GM21528 (cell line): ENCODE data around the gene DNAH11.
"Not testable (repeated sequence)": the region's sequence is repeated elsewhere in the genome, so short reads cannot be mapped to it uniquely, and the experiment has no call there.

Experiments used
- ATAC-seq: cut with Tn5 transposase; IDR thresholded peaks from one replicate; pipeline ENCODE4 v1.9.1; 2021; ENCODE audit warnings: mild to moderate bottlenecking, moderate library complexity; ENCODE audit not compliant: unreplicated experiment, low FRiP score

The DNAH11 gene

GRCh38 chr7:21616796-21617436 is 74.1 kb downstream of the DNAH11 start:
- no peak for ATAC-seq

DNA sequence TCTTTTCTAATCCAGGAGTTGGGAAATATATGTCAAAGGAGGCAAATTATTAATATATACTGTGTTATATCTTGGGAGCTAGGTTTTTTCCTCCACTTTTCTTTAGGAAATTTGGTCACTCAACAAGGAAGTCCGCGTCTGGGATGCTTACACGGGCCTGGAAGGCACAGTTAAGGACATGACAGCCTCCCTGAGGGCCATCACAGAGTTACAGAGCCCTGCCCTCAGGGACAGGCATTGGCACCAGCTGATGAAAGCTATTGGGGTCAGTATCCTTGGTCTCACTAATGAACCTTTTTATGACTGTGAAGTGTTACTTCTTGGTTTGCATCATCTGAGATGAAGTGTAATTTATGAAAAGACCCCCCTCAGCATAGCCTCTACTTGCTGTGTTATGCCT is 74.7 kb downstream of the DNAH11 start:
- ATAC-seq: no peak

GRCh38 chr7:21617916-21618390 is 75.1 kb downstream of the DNAH11 start:
- no peak for ATAC-seq

- no peak for ATAC-seq
Measured at GRCh38 chr7:21618706-21619105, 75.9 kb downstream of the DNAH11 start.

DNA sequence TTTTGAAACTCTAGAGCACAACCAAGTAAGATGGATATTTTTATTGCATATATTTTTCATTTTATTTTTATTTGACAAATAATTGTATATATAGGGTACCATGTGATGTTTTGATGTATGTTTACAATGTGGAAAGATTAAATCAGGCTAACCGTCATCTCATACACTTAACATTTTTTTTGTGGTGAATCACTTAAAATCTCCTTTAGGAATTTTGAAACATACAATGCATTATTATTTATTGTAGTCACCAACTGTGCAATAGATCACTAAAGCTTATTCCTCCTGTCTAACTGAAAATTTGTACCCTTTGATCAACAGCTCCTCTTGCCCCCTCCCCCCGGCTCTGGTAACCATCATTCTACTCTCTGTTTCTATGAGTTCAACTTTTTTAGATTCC is 77.2 kb downstream of the DNAH11 start:
- ATAC-seq: no peak

DNA sequence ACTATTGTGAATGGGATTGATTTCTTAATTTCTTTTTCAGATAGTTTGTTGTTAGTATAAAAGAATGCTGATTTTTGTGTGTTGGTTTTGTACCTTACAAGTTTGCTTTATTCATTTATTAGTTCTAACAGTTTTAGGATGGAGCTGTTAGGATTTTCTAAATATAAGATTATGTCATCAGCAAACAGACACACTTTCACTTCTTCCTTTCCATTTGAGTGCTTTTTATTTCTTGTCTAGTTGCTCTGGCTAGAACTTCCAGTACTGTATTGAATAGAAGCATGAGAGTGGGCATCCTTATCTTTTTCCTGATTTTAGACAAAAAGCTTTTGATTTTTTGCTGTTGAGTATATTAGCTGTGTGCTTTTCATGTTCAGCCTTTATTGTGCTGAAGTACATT is 81.5 kb downstream of the DNAH11 start:
- ATAC-seq: no peak

GRCh38 chr7:21636694-21637093 is 93.9 kb downstream of the DNAH11 start:
- no peak for ATAC-seq

GRCh38 chr7:21639206-21639868 is 96.5 kb downstream of the DNAH11 start:
- ATAC-seq: no peak

- no peak for ATAC-seq
Measured at GRCh38 chr7:21640105-21640504, 97.3 kb downstream of the DNAH11 start.

- no peak for ATAC-seq
Measured at GRCh38 chr7:21641546-21641945, 98.7 kb downstream of the DNAH11 start.

- ATAC-seq: no peak
Measured at GRCh38 chr7:21642422-21642821, 99.6 kb downstream of the DNAH11 start.

- ATAC-seq: no peak
Measured at GRCh38 chr7:21651697-21652096, 108.9 kb downstream of the DNAH11 start.

DNA sequence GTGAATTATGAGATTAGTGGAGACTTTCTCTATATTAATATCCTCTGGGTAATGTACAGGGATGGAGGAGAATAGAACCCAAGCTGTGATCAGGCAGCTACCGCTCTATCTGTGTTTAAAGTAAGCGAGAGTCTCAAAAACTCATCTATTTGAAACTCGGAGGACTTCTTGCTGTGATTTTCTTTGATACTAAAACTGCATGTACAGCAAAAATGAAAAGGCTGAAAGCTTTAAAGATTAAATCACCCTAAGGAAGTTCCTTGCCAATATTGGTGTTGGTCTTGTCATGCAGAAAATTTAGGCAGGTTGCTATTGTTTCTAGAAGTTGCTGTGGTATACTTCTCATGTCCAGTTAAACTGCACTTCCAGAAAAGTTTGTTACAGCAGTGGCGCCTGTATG is 110.8 kb downstream of the DNAH11 start:
- no peak for ATAC-seq

- no peak for ATAC-seq
Measured at GRCh38 chr7:21656081-21656480, 113.2 kb downstream of the DNAH11 start.

- ATAC-seq: no peak
Measured at GRCh38 chr7:21656796-21657195, 114.0 kb downstream of the DNAH11 start.

DNA sequence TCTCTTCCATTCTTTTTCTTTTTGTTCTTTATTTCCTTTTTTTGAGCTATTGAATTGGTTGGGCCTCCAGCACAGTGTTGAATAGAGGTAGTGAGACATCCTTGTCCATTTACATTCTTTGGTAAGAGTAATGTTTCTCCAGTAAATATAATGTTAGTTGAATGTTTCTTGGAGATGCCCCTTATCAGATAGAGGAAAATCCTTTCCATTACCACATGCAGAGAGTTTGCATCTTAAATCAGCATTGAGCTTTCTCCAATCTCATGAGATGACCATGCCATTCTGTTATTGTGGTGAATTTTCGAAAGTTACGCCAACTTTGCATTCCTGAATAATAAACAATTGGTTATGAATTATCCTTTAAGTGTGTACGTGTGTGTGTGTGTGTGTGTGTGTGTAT is 127.7 kb downstream of the DNAH11 start:
- ATAC-seq: no peak

DNA sequence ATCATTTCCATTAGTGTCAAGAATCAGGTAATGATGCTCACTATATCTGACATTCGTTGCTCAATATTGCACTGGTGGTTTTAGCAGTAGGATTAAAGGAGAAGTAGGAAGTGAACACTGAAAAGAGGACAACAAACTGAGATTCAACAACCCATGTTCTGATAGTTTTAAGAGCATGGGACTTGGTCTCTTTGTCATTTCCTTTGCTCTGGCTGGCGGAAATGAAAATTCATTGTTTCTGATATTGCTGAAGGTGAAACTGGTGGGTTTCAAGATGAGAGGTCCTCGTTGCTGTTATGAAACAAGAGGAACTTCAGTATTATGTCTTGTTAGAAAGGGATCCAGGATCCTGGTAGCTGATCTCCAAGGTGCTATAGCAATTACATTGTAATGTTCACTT is 129.0 kb downstream of the DNAH11 start:
- ATAC-seq: peak; percentile 76

GRCh38 chr7:21675255-21675654 is 132.4 kb downstream of the DNAH11 start:
- ATAC-seq: no peak

DNA sequence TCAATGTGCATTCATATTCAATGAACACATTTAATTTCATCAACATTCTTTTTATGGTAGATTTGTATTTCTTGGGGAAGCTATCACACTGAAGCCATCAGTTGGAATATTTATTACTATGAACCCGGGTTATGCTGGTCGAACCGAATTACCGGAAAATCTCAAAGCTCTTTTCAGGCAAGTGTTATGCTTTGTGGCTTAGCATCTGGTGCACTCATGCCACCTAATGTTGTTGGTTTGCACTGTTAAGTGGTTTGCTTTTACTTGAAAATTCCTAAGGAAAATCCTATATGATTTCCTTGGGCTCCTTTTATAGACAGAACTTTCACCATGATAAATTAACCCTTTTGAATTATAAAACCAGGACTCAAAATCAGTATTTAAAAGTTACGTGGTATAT is 147.9 kb downstream of the DNAH11 start:
- no peak for ATAC-seq

GRCh38 chr7:21691146-21691545 is 148.3 kb downstream of the DNAH11 start:
- not testable (repeated sequence) for ATAC-seq

- not testable (repeated sequence) for ATAC-seq
Measured at GRCh38 chr7:21700587-21700986, 157.7 kb downstream of the DNAH11 start.

DNA sequence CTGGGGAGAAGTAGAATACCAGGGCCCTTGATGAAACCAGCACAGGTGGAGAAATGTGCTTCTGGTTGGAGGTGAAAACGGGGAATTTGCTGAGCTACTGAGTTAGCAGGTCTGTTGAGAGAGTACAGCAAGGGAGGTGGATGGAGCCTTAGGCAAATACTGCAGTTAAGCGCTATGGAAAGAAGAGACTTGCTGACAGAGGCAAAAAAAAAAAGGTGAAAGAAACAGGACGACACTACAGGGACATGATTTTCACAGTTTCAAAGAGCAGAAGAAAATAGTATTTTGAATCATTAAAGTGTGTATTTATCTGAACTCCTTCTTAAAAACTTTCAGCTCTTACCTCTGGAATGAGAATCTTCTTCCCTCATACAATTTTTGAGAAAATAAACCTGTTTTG is 159.5 kb downstream of the DNAH11 start:
- no peak for ATAC-seq
